SK-MEL-5 (cell line): Measurements from ENCODE around the gene GPR107. TPM values are rescaled to one million over a fixed set of nuclear protein-coding genes. Genes with fewer than 3 reads are reported as not detected.
"Not testable (repeated sequence)": the region's sequence is repeated elsewhere in the genome, so short reads cannot be mapped to it uniquely, and the experiment has no call there.

ENCODE experiments used
- DNase-seq: peaks from one replicate; pipeline ENCODE4 v3.0.0-alpha.2; 2016; ENCODE audit warnings: low read depth, low spot score
- in situ Hi-C: cut with HindIII; loops from 2 replicates; pipeline ENCODE4 v1.10.0; 2016; ENCODE audit warnings: low sequenced_read_pairs, high pct_unique_total_duplicates, low pct_unique_long_range_greater_than_20kb
- polyA plus RNA-seq, 2 experiments: library from polyadenylated mRNA; depleted of rRNA; stranded (reverse); fragments of >200 nt; gene quantifications; 2 replicates each; pipeline ENCODE4 v1.2.3, GENCODE V29; 2015
- total RNA-seq: library from RNA; depleted of rRNA; stranded (reverse); fragments of >200 nt; shearing (Covaris generic); gene quantifications from 2 replicates; pipeline ENCODE4 v1.2.3, GENCODE V29; 2014; rRNA removed

The GPR107 gene
- 26.1 and 31.3 TPM in 2 replicates for total RNA-seq
- polyA plus RNA-seq (2015; cell fraction: cytosol; rRNA removed), result 44.1 and 58.3 TPM in 2 replicates
- 24.6 and 34.0 TPM in 2 replicates for polyA plus RNA-seq (2015; cell fraction: nucleus; rRNA removed)

DNA sequence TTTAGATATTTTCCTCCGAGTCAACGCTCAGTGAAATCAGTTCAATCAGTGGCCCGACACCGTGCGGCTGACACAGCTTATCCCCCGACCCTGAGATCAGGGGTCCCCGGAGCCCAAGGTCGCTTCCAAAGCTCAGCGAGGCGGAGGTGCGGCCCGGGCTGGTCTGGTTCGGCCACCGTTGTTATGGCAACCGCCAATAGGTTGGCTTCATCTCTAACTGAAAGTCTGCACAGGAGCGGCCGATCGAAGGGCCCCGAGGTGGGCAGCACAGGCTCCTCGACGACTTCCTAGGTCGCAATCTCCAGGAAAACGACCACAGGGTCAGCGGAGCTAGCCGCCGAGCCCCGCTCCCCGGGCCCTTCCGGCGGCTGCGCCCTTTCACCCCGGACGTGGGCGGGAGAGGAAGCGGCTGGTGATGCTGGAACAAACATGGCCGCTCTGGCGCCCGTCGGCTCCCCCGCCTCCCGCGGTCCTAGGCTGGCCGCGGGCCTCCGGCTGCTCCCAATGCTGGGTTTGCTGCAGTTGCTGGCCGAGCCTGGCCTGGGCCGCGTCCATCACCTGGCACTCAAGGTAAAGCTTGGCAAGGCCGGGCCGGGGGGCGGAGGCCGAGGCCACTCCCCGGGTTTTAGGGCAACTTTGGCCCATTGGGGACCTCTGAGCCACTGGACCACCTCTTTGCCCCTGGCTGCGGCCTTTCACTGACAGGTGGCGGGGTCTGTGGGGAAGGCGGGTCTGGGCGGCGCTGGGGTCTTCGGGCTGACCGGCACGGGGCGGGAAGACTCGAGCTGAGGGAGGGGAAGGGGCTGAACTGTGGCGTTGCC lies at the start of gene GPR107:
Gene GPR107, plus strand, starts transcription at position 403 of the 821 bp plus-strand sequence. Its CDS starts 27 bp downstream, at position 430.
- in situ Hi-C loops, result loop anchor here (25.0 kb wide), 1 partner anchor 91 kb away; no protein-coding TSS in a partner anchor
- DNase-seq, result peak; percentile 73

DNA sequence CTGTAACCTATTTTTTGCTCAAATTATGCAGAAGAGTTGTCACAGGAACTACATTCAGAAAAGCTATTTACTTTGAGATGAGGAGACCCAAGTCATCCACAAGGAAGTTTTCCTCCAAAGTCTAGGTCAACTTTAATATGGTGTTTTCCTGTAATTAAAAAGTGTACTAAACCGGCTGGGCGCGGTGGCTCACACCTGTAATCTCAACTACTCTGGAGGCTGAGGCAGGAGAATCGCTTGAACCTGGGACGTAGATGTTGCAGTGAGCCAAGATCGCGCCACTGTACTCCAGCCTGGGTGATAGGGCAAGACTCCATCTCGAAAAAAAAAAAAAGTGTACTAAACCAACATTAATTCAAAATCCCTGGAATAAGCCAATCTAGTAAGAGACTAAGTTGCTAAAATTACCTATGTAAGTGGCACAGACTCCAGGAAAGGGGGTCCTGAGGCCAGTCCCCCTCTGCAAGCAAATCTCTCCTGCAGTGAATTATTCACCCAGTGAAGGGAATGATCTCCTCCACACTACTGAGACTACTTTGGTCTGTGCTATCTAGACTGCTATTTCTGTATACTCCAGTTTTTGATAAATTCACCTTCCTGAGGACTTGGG lies 49.7 kb upstream of the GPR107 start:
- in situ Hi-C loops, result no loop called here
- DNase-seq, result no peak

DNA sequence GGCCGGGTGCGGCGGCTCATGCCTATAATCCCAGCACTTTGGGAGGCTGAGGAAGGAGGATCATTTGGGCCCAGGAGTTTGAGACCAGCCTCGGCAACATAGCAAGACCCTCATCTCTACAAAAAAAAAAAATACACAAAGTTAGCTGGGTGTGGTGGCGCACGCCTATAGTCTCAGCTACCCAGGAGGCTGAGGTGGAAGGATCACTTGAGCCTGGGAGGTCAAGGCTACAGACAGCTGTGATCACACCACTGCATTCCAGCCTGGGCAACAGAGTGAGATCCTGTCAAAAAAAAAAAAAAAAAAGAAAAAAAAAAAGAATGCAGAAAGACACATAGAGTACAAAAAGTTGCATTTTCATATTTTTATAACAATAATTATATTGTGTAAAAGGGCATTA lies 46.8 kb upstream of the GPR107 start:
- DNase-seq, in situ Hi-C loops: not testable (repeated sequence)

- no peak for DNase-seq
- in situ Hi-C loops, result no loop called here
Observed at GRCh38 chr9:130008538-130008937, 45.2 kb upstream of the GPR107 start.

GRCh38 chr9:130009546-130009945 lies 44.2 kb upstream of the GPR107 start:
- DNase-seq, in situ Hi-C loops: not testable (repeated sequence)

DNA sequence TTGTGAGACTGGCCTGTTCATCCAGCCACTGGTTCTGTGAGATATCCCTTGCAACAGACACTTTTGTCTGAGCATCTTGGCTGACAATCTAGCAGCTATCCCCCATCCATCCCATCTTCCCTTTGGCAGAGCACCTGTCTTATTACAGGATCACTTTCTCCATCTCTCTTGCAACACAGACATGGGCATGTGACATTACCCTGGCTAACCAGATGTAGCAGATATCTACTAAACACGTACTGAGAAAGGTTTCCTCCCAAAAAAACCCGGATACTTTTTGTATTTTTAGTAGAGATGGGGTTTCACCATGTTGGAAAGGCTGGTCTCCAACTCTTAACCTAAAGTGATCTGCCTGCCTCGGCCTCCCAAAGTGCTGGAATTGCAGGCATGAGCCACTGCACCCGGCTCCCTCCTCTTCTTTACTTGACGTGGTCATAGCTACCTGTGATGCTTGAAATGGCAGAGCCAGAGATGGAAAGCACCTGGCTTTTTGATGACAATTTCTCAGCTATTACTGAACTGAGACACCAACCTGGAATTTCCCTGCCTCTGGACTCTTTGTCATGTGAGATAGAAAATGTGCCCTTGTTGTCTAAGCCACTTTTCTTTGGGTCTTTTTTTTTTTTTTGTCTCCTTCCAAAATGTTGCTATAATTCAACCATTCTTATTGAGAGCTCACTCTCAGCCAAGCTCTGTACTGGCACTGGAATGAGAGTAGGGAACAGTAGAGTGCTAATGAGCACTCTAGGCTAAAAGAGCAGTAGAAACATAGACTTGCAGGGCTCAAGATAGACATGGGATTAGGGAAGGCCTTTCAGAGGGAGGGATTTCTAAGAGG lies 43.3 kb upstream of the GPR107 start:
- DNase-seq, result no peak
- in situ Hi-C loops, result no loop called here

- DNase-seq, result no peak
- in situ Hi-C loops, result no loop called here
Observed at GRCh38 chr9:130013326-130013725, 40.4 kb upstream of the GPR107 start.

GRCh38 chr9:130015353-130016019 lies 38.2 kb upstream of the GPR107 start:
- no peak for DNase-seq
- in situ Hi-C loops, result no loop called here

DNA sequence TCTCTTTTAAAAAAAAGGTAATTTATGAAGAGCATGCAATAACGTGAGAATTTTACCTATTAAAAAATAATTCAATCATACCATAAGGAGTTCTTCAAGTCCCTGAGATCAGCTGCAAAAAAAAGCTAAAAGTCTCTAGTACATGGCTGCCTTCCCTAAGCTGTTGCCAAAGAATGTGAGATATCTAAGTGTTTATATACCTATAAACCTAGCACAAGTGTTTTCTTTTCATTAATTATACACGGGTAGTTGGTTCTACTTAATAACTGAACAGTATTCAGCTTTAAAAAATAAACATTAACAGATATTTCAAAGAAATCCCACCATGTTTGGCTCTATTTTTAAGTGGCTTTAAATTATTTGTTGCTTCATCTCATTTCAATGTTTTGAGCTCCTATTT lies 36.6 kb upstream of the GPR107 start:
- DNase-seq, result no peak
- in situ Hi-C loops, result no loop called here

GRCh38 chr9:130017510-130017909 lies 36.2 kb upstream of the GPR107 start:
- DNase-seq, in situ Hi-C loops: not testable (repeated sequence)

GRCh38 chr9:130018265-130018664 lies 35.4 kb upstream of the GPR107 start:
- in situ Hi-C loops, result no loop called here
- DNase-seq, result no peak

- DNase-seq, result no peak
- in situ Hi-C loops, result no loop called here
Observed at GRCh38 chr9:130020618-130021017, 33.1 kb upstream of the GPR107 start.

DNA sequence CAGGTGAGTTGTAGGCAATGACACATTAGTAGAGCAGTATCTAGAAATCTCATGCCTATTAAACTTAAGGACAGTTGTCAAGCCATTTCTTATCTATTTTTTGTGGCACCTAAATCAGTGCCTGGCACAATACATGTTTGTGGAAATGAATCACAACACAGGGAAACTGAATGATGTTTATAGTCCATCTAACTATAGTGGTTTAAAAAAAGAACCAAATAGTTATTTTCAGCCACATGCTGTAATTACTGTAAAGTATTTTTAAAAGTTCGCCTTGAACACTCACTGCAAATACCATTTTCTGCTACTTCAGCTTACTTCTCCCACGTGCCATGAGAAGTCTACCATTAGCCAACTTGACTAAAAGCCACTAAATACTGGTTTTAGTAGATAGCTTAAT lies 32.6 kb upstream of the GPR107 start:
- DNase-seq, result no peak
- in situ Hi-C loops, result no loop called here

- in situ Hi-C loops, result not testable (repeated sequence)
Observed at GRCh38 chr9:130021842-130022241, 31.9 kb upstream of the GPR107 start.

GRCh38 chr9:130022566-130023143 lies 31.1 kb upstream of the GPR107 start:
- in situ Hi-C loops, result no loop called here
- DNase-seq, result no peak

More at GRCh38 chr9:130021842-130022241, 31.9 kb upstream of the GPR107 start:
- not testable (repeated sequence) for DNase-seq

DNA sequence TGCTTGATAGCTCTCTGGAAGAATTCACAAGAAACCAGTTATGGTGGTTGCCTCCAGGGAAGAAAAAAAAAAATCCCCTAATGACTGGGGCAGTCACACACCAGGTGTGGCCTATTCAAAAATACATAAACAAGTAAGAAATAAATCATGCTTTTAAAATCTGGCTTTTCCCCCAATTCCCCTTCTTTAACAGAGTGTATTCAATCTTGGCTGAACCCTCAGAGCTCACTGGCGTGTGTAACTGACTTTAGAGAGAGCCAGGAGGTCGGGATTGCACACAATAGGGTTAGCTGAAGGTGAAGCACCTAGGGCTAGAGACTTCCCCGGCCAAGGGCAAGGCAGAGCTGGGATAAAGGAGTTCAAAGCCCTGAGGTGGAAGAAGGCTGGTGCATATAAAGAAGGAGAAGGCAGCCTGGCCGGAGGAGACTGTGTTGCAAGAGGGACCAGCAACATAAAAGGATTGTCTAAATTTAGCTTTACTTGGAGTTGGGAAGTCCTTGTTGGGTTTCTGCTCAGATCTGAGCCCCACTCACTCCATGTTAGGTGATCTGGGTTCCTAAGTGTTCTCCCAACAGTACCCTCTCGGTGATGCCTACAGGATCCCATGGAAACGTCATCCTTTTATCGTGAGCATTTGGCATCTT lies 30.4 kb upstream of the GPR107 start:
- in situ Hi-C loops, result no loop called here
- no peak for DNase-seq
